HG03045 (cell line): ENCODE measurements around the gene UPP2.

Source experiments
- ATAC-seq: cut with Tn5 transposase; IDR thresholded peaks from one replicate; pipeline ENCODE4 v1.9.1; 2021; ENCODE audit warnings: mild to moderate bottlenecking, moderate library complexity; ENCODE audit not compliant: unreplicated experiment

UPP2 gene

GRCh38 chr2:158101384-158101926 lies at the start of gene UPP2:
TSS of gene UPP2 (plus strand) at chr2:158101876. CDS start at chr2:158102064, 188 bp downstream.
- ATAC-seq, result no peak

DNA sequence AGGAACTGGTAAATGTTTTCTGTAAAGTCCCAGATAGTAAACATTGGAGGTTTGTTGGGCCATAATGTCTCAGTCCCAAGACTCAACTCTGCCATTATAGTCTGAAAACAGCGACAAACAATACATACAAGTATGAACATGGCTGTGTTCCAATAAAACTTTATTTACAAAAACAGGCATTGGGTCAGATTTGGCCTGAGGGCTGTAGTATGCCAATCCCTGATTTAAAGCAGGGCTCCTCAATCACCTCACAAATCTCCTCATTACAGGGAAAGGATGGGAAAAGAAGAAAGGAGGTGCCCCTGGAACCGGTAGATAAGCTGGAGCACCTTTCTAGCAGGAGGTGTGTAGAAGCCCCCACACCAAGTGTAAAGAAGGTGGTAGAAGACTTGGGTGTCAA lies 48.9 kb upstream of the UPP2 start:
- no peak for ATAC-seq

GRCh38 chr2:158056875-158057274 lies 44.8 kb upstream of the UPP2 start:
- ATAC-seq, result no peak

DNA sequence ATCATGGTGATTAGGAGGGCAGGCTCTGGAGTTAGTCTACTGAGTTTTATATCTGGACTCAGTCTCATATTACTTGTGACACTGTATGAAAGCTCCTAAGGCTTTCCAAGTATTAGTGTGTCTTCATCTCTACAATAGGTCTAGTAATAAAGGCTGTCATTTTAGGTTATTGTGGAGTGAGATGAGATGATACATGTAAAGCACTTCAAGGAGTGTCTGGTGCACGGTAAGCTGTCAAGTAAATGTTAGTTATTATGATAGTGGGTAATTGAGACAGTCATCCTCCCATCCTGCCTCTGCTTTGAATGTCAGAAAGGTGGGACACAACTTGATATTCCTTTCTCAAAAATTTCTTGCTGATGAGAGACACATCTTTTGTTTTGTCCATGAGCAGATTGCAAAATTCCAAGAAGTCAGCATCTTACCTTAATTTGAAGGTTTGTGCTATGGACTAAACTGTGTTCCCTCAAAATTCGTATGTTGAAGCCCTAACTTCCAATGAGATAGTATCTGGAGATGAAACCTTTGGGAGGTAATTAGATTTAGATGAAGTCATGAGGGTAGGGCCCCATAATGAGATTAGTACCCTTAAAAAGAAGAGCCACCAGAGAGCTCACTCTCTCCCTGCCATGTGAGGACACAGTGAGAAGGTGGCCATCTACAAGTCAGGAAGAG lies 41.4 kb upstream of the UPP2 start:
- no peak for ATAC-seq

GRCh38 chr2:158060835-158061435 lies 40.7 kb upstream of the UPP2 start:
- ATAC-seq, result no peak

DNA sequence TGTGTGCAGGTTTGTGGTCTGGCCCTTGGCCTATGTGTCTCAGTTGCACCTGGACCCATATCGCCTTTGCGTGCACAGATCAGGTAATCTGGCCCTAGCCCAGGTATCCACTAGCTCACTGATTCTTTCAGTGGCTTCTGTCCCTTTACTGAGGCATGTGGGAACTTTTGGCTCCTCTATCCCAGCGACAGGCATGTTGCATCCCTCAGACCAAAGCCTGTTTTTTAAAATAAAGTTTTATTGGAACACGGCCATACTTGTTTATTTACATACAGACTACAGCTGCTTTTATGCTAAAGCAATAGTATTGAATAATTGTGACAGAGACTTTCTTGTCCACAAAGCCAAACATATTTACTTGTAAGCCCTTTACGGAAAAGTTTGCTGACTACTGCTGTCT lies 39.9 kb upstream of the UPP2 start:
- no peak for ATAC-seq

GRCh38 chr2:158066046-158066713 lies 35.5 kb upstream of the UPP2 start:
- ATAC-seq, result no peak

DNA sequence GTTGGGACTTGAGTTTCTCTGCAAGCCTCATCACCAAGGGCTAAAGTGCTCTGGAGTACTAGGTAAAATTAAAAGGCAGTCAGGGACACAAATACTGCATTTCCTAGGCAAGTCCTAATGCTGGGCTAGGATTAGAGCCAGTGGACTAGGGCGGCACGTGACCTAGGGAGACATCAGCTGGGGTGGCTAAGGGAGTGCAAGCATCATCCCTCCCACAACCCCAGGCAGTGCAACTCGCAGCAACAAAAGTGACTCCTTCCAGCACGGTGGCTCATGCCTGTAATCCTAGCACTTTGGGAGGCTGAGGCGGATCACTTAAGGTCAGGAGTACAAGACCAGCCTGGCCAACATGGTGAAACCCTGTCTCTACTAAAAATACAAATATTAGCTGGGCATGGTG lies 30.7 kb upstream of the UPP2 start:
- ATAC-seq, result no peak

DNA sequence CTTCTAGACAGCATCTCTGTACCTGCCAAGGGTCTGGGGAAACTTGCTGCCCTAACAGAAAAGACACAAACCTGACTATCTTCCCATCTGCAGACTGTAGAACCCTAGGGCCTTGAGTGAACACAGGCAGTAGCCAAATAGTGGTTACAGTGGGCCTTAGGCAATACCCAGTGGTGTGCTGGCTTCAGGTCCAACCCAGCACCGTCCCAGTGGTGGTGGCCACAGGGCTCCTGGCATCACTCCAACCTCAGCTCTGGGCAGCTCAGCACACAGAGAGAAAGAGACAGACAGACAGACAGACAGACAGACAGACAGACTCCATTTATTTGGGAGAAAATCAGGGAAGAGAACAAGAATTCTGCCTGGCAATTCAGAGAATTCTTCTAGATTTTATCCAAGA lies 29.3 kb upstream of the UPP2 start:
- no peak for ATAC-seq

- no peak for ATAC-seq
Observed at GRCh38 chr2:158079672-158080071, 22.0 kb upstream of the UPP2 start.

DNA sequence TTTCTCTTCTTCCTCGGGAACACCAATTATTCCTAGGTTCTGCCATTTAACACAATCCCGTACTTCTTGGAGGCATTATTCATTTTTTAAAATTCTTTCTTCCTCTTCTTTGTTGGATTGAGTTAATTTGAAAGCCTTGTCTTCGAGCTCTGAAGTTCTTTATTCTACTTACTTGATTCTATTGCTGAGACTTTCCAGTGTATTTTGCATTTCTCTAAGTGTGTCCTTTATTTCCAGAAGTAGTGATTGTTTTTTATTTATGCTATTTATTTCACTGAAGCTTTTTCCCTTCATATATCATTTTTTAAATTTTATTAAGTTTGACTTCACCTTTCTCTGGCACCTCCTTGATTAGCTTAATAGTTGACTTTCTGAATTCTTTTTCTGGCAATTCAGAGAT lies 13.6 kb upstream of the UPP2 start:
- no peak for ATAC-seq

DNA sequence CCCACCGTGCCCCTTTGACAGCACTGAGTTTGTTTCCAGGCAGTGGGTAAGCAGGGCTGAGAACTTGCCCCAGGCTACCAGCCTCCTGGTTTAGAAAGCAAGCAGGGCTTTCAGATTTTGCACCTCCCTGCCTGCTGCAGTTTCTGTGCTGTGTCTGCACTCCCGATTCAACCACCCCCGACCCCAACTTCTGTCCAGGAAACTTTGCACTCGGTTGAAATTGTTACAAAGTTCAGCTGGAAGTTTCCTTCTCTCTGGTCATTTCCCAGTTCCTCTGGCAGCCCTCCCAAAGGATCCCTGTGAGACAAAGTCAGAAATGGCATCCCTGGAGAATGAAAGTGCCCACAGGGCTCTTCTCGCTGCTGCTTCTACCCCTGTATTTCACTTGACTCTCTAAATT lies 12.4 kb upstream of the UPP2 start:
- ATAC-seq, result no peak

- no peak for ATAC-seq
Observed at GRCh38 chr2:158091647-158092046, 10.0 kb upstream of the UPP2 start.

GRCh38 chr2:158094487-158095092 lies 7.1 kb upstream of the UPP2 start:
- ATAC-seq, result no peak

GRCh38 chr2:158095269-158095668 lies 6.4 kb upstream of the UPP2 start:
- no peak for ATAC-seq

GRCh38 chr2:158095912-158096311 lies 5.8 kb upstream of the UPP2 start:
- ATAC-seq, result no peak

DNA sequence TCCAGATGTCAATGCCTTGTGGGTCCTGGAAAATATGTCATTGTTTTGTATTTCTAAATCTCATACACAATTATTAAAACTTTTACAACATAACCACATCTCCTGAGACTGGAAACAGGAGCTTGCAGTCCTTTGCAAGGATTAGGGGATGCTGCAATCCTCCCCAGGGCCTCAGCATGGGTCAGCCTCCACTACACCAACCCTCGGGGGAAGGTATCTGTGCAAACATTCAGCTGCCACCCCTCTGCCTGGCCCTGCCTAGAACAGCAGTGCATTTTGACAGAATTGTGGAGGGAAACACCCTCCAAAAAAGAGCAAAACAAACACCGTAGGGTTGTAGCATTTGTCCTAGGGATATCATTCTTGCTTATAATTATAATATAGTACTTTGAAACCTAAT lies 4.2 kb upstream of the UPP2 start:
- ATAC-seq, result no peak

DNA sequence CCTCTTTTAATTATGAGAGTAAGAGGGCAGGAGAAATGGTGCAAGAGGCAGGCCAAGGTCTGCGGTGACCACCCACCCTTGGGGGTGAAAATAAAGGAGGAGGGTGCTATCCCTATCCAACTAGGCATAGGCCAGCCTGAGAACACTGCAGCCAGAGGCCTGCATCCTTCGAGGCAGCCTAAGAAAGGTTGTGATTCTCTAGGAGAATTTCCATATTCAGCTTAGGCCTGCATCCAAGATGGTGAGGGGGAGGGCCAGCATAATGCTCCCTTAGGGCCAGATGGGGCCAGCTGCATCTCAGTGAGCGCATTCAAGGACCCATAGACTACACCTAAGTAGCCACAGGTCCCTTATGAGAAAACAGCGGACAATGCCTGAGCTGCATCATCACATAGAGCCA lies 3.5 kb upstream of the UPP2 start:
- no peak for ATAC-seq

GRCh38 chr2:158099716-158100115 lies 2.0 kb upstream of the UPP2 start:
- no peak for ATAC-seq

GRCh38 chr2:158100411-158100810 lies 1.3 kb upstream of the UPP2 start:
- ATAC-seq, result no peak

GRCh38 chr2:158102446-158102845 lies 770 bp downstream of the UPP2 start:
- no peak for ATAC-seq
